Kidney (tissue), 14 donors: ENCODE data around the gene UCHL5. TPM values are rescaled to one million over a fixed set of nuclear protein-coding genes. Genes with fewer than 3 reads are reported as not detected.

ENCODE experiments used
- DNase-seq, 5 donors: peaks; one replicate each; pipeline ENCODE4 v3.0.0-alpha.2; 2013 to 2020
- FAIRE-seq: peaks from 2 replicates; lab custom pipeline; 2012; peaks lifted over from hg19 to GRCh38; lab: Jason Lieb, UNC
- H3K27ac ChIP-seq, 2 donors: one replicate each; pipeline ENCODE4 v1.7.0; 2013; ENCODE audit warnings: low read depth in 2 of 2, low read length in 2 of 2, inconsistent platforms in 1 of 2
- H3K27me3 ChIP-seq: one replicate; pipeline ENCODE4 v1.7.1; 2013; ENCODE audit warnings: low read length, inconsistent platforms; ENCODE audit not compliant: control insufficient read depth, insufficient read depth
- H3K36me3 ChIP-seq, 3 donors: one replicate each; pipeline versions ENCODE4 v1.7.0 to v1.7.1; 2013; ENCODE audit warnings: low read length in 3 of 3, control low read depth in 1 of 3, inconsistent platforms in 1 of 3; ENCODE audit not compliant: insufficient read depth in 3 of 3, control insufficient read depth in 2 of 3
- H3K4me1 ChIP-seq, 3 donors: one replicate each; pipeline versions ENCODE4 v1.7.0 to v1.7.1; 2013; ENCODE audit warnings: low read length in 3 of 3, inconsistent platforms in 1 of 3, low read depth in 1 of 3; ENCODE audit not compliant: control insufficient read depth in 2 of 3, insufficient read depth in 2 of 3
- H3K4me3 ChIP-seq, 3 donors: one replicate each; pipeline versions ENCODE4 v1.7.0 to v1.8.1; 2013; ENCODE audit warnings: low read length in 3 of 3, control low read depth in 1 of 3, inconsistent platforms in 1 of 3
- H3K9ac ChIP-seq, 3 donors: one replicate each; pipeline versions ENCODE4 v1.7.0 to v1.7.1; 2013; ENCODE audit warnings: low read length in 3 of 3, control low read depth in 1 of 3, inconsistent platforms in 1 of 3
- H3K9me3 ChIP-seq, 3 donors: one replicate each; pipeline versions ENCODE4 v1.7.0 to v1.7.1; 2013; ENCODE audit warnings: low read length in 3 of 3, control low read depth in 1 of 3, inconsistent platforms in 1 of 3; ENCODE audit not compliant: control insufficient read depth in 2 of 3, insufficient read depth in 1 of 3
- CTCF ChIP-seq: IDR thresholded peaks from 3 replicates; pipeline ENCODE4 v1.5.1; 2012; ENCODE audit warnings: mild to moderate bottlenecking, moderate library complexity, borderline replicate concordance; ENCODE audit not compliant: insufficient read depth; ENCODE audit errors: extremely low read depth
- intact Hi-C: fragments of 100-400 bp; cut with DNase I; formaldehyde crosslinking; loops from one replicate; pipeline ENCODE4 v1.11.1; 2022
- polyA plus RNA-seq: library from polyadenylated mRNA; stranded (reverse); fragments of 350-450 nt; fragmentation: Illumina TruSeq; extraction: RNeasy Lipid Tissue Mini Kit (QIAGEN cat#74804); gene quantifications from one replicate; pipeline ENCODE4 v1.2.3, GENCODE V29; 2014; ENCODE audit warnings: low read depth, low replicate concordance; ENCODE audit not compliant: insufficient read depth
- total RNA-seq: library from RNA; stranded (reverse); fragmentation: NEBNext Ultra II Directional; extraction: Animal tissue kit (Norgen Biotek cat#: 25700); gene quantifications from one replicate; pipeline ENCODE4 v1.2.1, GENCODE V29; 2021
- donor health status: control.
- donor health status: control.
- donor health status: control.
- donor health status: control.
- donor health status: control.
- donor health status: DM: yes; HTN: yes; CAD: no.
- donor health status: Normal renal cell carcinoma (clear cell type).

The UCHL5 gene
- total and polyA plus RNA-seq, 2 donors from 2014 or later = 15.2 to 26.4 TPM

- no peaks in the 10 kb centered on the region for H3K9me3 ChIP-seq
- H3K36me3 ChIP-seq = peaks cover 0 to 2% (median 0%) of the 10 kb centered on the region in 3 donors
- H3K4me3 ChIP-seq = no peak overlapping the region
- DNase-seq = no peak
- H3K9ac ChIP-seq = no peak overlapping the region
- intact Hi-C loops = loop anchor here (10.0 kb wide), 1 partner anchor 212 kb away; the partner anchor contains the start of gene RGS2
- FAIRE-seq = peak; percentile 55
- H3K27ac ChIP-seq = no peak overlapping the region
- no peaks in the 10 kb centered on the region for H3K4me1 ChIP-seq
- TF ChIP-seq CTCF = no peak
- H3K27me3 ChIP-seq = no peaks in the 10 kb centered on the region
Measured at GRCh38 chr1:193016788-193017187, 42.4 kb downstream of the UCHL5 start.

- H3K4me1 ChIP-seq = no peaks in the 10 kb centered on the region
- H3K9me3 ChIP-seq = no peaks in the 10 kb centered on the region
- H3K4me3 ChIP-seq = no peak overlapping the region
- peaks cover 0 to 2% (median 0%) of the 10 kb centered on the region in 3 donors for H3K36me3 ChIP-seq
- intact Hi-C loops = loop anchor here (10.0 kb wide), 1 partner anchor 210 kb away; the partner anchor contains the start of gene RGS2
- no peak for TF ChIP-seq CTCF
- no peak overlapping the region for H3K9ac ChIP-seq
- DNase-seq (no peak), FAIRE-seq (no peak)
- H3K27me3 ChIP-seq = no peaks in the 10 kb centered on the region
- no peak overlapping the region for H3K27ac ChIP-seq
Measured at GRCh38 chr1:193014400-193014799, 44.8 kb downstream of the UCHL5 start.

DNA sequence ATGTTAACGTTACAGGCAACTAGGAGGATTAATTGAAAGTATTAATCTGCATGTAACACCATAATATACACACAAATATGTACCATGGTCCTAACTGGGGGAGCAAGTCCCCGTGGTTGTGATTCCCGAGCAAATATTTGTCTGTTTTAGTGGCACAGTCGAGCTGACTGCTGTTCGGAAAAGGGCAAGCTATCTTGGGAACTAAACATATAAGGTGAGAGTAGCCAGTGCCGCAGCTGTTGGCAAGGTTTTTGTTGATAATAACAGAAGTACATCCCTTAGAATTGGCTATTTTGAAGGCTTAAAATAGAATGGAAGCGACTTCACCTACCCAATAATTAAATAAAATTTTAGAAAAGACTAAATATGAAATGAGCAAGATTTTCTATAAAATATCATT is 45.5 kb downstream of the UCHL5 start:
- no peaks in the 10 kb centered on the region for H3K9me3 ChIP-seq
- FAIRE-seq (no peak), DNase-seq (no peak)
- no peak overlapping the region for H3K27ac ChIP-seq
- intact Hi-C loops = loop anchor here (10.0 kb wide), 1 partner anchor 209 kb away; the partner anchor contains the start of gene RGS2
- no peak for TF ChIP-seq CTCF
- H3K4me3 ChIP-seq = no peak overlapping the region
- no peak overlapping the region for H3K9ac ChIP-seq
- no peaks in the 10 kb centered on the region for H3K27me3 ChIP-seq
- peaks cover 0 to 2% (median 0%) of the 10 kb centered on the region in 3 donors for H3K36me3 ChIP-seq
- no peaks in the 10 kb centered on the region for H3K4me1 ChIP-seq

DNA sequence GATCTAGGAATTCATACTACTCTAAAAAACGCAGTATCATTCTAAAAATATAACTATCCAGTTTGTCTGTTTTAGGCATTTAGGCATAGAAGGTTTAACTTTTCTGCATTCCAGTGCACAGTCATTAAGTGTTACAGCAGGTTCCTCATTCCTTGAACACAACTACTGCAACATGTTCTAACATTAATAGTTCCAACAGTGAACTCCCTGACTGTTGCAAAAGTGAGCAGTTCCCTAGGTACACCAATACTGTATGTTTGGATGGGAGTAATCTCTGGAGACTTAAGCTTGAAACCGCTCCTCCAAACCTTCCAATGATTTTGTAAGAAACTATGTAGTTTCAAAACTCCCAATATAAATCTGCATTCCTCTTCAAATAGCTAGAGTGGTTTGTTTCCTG is 46.2 kb downstream of the UCHL5 start:
- Histone ChIP-seq H3K27me3 (no peaks in the 10 kb centered on the region), H3K4me1 (no peaks in the 10 kb centered on the region), H3K27ac (no peak overlapping the region), H3K36me3 (peaks cover 0 to 2% (median 0%) of the 10 kb centered on the region in 3 donors), H3K9ac (no peak overlapping the region), H3K4me3 (no peak overlapping the region), H3K9me3 (no peaks in the 10 kb centered on the region)
- DNase-seq (no peak), FAIRE-seq (no peak)
- intact Hi-C loops = loop anchor here (10.0 kb wide), 1 partner anchor 208 kb away; the partner anchor contains the start of gene RGS2
- TF ChIP-seq CTCF = no peak
